Stimulated activated CD8-positive, alpha-beta memory T cell treated with anti-CD3 and anti-CD28 coated beads, Interleukin-15, amount 100 ng/mL, for 24 hours (primary cell): ENCODE data around the gene ATG10.
"Not testable (repeated sequence)": the region's sequence is repeated elsewhere in the genome, so short reads cannot be mapped to it uniquely, and the experiment has no call there.

ENCODE experiments used
- DNase-seq: peaks from one replicate; pipeline ENCODE4 v3.0.0-alpha.2; 2020; ENCODE audit warnings: low read depth

The ATG10 gene

DNA sequence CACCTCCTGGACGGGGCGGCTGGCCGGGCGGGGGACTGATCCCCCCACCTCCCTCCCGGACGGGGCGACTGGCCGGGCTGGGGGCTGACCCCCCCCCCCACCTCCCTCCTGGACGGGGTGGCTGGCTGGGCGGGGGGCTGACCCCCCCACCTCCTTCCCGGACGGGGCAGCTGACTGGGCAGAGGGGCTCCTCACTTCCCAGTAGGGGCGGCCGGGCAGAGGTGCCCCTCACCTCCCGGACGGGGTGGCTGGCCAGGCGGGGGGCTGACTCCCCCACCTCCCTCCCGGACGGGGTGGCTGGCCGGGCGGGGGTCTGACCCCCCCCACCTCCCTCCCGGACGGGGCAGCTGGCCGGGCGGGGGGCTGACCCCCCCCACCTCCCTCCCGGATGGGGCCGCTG lies 11.3 kb downstream of the ATG10 start:
- DNase-seq: not testable (repeated sequence)

DNA sequence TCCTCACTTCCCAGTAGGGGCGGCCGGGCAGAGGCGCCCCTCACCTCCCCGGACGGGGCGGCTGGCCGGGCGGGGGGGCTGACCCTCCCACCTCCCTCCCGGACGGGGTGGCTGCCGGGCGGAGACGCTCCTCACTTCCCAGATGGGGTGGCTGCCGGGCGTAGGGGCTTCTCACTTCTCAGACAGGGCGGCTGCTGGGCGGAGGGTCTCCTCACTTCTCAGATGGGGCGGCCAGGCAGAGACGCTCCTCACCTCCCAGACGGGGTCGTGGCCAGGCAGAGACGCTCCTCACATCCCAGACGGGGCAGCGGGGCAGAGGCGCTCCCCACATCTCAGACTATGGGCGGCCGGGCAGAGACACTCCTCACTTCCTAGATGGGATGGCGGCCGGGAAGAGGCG lies 11.7 kb downstream of the ATG10 start:
- DNase-seq: not testable (repeated sequence)

DNA sequence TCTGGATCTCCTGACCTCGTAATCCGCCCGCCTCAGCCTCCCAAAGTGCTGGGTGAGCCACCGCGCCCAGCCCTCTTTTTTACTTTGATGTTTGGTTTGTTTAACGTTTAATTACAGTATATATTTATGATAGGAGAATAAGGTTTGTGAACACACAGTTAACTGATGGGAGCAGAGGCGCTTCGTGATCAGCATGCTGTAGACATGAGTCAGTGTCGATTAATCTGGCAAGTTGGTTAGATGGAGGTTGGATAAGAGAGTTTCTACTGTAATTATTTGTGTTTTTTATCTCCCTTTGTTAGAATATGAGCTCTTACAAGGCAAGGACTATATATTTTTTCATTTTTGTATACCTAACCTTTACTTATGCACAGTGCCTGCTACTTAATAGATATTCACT lies 14.3 kb downstream of the ATG10 start:
- DNase-seq: no peak

DNA sequence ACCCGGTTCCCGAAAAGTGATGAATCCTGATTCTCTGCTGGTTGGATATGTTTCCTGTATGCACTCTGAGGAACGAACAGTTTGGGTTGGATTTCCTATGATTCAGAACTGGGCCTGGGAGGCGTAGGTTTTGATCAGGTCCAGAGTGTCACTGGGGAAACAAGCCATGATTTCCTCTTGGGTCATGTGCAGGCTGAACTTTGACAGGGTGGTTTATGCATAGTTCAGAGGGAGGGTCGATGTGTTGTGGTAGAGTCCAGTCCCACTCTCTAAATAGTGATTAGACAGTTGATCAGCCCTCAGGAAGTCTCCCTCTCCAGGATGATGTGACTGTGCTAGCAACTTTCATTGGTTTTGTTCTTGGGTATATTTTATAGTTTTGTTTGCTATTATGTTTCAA lies 17.4 kb downstream of the ATG10 start:
- DNase-seq: no peak

DNA sequence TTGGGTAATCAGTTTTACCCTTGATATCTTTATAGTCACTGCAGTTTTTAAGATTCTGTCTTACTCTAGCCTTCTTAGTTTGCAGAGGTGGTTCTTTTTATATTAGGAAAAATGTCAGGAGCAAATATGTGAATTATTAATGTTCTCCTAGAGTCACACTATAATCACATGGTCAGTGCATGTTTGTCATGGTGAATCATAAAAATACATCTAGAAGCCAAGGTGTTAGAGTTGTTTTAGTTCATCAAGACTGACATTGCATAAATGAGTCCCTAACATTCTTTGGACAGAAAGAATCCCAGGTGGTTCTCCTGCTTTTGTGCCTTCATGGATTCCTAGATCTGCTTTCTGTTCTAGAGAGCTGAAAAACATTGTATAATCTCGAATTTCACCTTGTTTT lies 22.9 kb downstream of the ATG10 start:
- DNase-seq: no peak

DNA sequence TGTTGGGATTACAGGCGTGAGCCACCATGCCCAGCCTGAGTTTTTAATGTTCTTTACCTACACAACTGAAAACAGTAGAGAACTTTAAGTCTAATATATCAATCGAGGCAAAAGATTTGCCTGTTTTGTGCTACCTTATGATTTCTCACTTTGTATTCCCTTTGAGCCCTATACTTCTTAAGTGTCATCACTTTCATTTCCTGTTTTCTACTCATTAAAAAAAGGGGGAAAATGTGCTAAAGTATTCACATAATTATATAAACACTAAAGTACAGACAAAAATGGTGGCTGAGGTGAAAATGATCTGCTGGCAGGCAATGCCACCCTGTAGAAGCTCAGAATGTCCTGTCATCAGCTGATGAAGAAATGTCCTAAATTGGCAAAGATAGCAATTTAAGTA lies 23.6 kb downstream of the ATG10 start:
- DNase-seq: no peak

DNA sequence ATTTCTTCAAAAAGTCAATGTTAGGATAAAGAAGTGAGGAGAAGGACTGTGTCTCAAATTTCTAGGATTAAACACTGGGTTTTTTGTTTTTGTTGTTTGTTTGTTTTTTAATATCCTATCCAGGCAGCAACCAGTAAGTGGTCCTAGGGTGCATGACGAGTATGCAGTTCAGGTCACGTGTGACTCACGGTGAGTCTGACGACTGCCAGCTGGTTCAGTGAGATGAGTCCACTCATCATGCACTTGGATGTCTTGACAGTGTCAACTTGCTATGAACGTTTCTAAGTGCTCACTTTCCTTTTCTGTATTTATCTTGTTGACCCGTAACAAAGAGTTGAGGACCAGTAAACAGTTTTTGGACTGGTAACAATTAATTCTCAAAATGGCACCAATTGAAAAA lies 32.7 kb downstream of the ATG10 start:
- DNase-seq: no peak

DNA sequence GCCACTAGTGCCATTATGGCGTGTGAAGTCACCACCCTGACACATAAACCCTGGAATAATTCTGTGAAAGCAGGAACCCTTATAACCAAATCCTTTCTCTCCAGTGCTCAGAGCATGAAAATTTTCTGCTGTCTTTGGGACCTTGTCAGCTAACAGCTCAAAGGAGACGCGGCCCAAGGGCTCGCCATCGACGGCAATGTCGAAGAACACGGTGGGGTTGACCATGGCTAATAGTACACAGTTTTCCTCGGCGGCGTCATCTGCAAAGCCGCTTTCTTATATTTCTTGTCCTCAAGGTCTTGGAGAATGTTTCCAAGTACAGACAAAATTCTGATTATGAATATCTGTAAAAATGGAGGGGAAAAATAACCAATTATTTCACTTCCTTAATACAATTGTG lies 38.0 kb downstream of the ATG10 start:
- not testable (repeated sequence) for DNase-seq

DNA sequence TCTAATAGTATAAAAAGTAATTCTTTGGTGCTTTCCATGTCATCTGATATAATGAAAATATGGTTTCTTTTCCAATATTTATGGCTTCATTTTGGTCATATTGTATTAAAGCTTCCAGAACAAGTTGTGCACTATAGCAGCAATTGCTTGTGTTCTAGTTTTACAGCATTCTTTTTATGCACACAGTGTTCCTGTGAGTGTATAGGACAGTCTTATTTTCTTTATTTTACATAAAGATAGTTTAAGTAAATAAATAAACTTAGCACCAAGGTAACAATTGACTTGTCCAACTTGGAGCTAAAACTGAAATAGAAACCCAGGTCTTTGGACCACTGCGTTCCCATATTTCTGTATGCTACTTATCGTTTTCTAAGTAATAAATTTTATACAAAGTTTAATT lies 38.9 kb downstream of the ATG10 start:
- no peak for DNase-seq

DNA sequence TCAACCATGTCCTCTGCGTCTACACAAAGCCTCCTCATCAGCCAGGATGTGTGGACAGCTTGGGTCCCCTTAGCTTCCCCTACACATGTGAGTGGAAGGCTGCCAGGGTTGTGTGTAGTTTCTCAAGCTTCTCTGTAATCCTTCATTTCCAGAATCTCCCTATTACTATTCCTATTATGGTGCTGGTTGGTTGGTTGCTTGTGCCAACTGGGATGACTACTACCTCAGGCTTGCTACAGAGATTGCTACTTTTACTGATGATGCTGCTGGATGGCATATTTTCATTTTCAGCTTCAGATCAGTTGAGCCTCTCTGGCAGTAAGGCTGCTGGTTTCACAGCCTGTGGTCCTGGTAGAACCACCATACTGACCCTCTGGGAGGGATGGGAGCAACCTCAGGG lies 39.9 kb downstream of the ATG10 start:
- DNase-seq: no peak

DNA sequence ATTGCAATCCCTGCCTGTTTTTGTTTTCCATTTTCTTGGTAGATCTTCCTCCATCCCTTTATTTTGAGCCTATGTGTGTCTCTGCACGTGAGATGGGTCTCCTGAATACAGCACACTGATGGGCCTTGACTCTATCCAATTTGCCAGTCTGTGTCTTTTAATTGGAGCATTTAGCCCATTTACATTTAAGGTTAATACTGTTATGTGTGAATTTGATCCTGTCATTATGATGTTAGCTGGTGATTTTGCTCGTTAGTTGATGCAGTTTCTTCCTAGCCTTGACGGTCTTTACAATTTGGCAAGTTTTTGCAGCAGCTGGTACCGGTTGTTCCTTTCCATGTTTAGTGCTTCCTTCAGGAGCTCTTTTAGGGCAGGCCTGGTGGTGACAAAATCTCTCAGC lies 42.8 kb downstream of the ATG10 start:
- not testable (repeated sequence) for DNase-seq

DNA sequence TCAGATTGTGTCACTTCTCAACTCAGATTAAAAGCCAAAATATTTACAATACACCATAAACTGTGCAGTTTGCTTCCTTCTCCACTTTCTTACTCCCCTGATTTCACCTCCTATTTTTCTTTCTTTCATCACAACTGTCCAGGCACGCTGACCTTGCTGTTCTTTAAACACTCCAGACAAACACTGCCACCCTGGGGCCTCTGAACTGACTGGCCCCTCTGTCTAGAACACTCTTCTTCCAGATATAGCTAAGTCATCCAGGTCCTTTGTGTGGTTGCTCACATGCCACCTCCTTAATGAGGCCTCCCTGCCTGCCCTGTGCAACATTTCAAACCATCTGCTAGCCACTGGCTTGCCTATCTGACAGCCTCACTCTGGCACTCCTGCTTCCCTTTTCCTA lies 46.6 kb downstream of the ATG10 start:
- DNase-seq: no peak

DNA sequence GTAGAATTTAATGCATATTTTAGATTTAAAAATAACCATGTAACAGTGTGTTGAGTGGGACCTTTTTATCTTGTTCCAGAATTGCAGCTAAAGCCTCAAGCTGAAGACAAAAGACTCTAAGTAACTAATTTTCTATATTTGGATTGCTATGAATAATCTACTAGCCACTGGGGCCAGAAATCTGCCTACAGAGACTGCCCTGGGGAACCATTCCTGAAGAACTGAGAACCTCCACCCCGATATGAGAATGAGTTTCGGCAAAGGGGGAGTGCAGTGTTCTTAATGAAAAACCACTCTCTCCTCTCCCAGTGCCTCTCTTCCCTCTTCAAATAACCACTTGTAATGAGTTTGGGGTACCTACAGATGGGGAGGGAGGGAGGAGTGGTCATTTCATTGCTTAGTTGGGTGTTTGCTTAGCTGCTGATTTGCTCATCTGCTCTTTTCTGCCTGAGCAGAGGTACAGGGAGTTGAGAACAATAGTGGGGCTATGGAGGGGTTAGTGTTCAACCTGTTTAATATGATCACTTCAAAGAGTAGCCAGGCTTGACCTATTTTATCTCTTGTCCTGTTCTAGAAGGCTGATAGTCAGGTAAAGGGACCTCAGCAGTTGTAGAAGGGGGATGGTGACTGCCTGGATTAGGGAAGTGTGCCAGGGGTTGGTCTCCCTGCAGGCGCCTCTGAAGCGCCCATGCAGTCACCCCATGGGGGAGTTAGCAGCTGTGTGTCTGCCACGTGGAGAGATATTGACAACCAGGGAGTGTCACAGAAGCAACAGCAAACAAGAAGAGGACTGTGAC lies 47.7 kb downstream of the ATG10 start:
- no peak for DNase-seq

DNA sequence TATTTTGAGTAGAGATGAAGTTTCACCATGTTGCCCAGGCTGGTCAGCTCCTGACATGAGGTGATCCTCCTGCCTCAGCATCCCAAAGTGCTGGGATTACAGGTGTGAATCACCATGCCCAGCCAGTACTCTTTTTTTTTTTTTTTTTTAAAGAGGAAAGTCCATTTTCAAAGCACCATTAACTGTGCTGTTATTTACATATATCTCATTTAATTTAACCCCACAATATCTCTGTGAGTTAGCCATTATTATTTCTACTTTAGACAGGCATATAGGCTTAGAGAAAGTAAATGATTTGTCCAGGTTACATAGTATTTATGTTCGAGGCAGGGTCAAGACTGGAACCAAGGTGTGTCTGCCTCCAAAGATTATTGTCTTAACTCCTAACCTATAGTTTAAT lies 50.7 kb downstream of the ATG10 start:
- no peak for DNase-seq

DNA sequence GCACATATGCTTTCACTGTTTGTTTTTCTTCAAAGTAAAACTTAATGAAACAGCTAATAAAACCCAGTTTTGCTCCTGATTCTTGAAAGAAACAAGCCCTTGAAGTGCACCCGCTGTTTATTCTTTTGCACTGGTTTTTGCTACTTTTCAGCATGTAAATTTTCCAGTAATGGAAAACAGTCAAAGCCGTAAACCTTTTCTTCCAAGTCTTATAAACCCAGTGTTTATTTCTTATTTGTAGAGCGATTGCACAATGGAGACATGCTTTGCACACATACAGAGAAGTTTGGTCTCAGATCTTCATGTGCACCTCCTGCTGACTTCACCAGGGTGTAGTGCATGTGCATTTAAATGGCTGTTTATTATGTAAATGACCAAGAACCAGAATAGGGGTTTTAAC lies 51.8 kb downstream of the ATG10 start:
- no peak for DNase-seq

DNA sequence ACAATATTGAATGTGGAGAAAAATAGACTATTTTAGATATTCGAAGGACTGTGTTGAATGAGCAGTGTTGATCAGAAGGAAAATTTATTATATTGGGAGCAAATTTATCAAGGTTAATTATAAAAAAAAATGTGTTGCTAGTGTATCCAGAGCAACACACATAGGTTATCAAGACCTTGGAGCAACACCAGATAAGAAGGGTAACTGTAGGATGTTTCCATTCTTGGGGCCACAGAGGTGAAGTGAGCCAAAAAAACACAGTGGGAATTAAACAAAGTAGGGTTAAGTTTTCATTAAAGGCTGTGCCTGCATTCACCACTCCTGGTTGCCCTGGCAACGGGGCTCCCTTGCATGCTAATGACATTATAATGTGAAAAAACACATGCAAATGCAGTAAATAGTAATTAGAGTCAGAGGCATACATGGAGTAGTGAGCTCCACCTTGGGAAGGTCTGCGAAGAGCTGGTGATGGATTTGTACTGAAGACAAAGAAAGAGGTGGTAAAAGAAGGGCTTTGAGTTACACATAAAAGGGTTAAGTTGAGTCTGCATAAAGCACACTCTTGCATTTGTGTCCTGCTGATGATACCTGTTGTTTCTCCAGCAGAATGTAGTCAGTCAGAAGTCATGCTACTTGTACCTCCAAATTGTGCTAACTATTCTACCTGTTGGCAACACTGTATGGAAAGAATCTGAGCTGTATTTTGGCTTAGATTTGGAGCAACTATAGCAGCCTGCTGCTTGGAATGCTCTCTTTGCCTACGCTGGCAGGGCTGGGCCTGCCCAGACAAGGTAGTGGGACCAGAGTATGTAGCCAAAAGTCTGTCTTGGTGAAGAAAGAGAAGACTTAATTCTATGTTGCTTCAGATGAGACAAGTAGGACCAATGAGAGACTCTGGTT lies 59.6 kb downstream of the ATG10 start:
- no peak for DNase-seq

DNA sequence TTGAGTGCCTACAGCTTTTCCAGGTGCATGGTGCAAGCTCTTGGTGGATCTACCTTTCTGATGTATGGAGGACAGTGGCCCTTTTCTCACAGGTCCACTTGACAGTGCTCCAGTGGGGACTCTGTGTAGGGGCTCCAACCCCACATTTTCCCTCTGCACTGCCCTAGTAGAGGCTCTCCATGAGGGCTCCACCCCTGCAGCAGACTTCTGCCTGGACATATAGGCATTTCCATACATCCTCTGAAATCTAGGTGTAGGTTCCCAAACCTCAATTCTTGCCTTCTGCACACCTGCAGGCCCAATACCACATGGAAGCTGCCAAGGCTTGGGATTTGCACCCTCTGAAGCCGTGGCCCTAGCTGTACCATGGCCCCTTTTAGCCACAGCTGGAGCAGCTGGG lies 71.1 kb downstream of the ATG10 start:
- not testable (repeated sequence) for DNase-seq

DNA sequence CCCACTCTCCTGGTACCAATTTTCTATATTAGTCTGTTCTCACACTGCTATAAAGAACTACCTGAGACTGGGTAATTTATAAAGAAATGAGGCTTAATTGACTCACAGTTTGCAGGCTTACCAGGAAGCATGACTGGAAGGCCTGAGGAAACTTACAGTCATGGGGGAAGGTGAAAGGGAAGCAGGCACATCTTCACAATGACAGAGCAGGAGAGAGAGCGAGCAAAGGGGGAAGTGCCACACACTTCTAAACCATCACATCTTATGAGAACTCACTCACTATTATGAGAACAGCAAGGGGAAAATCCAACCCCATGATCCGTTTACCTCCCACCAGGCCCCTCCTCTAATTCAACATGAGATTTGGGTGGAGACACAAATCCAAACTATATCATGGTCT lies 72.2 kb downstream of the ATG10 start:
- no peak for DNase-seq

DNA sequence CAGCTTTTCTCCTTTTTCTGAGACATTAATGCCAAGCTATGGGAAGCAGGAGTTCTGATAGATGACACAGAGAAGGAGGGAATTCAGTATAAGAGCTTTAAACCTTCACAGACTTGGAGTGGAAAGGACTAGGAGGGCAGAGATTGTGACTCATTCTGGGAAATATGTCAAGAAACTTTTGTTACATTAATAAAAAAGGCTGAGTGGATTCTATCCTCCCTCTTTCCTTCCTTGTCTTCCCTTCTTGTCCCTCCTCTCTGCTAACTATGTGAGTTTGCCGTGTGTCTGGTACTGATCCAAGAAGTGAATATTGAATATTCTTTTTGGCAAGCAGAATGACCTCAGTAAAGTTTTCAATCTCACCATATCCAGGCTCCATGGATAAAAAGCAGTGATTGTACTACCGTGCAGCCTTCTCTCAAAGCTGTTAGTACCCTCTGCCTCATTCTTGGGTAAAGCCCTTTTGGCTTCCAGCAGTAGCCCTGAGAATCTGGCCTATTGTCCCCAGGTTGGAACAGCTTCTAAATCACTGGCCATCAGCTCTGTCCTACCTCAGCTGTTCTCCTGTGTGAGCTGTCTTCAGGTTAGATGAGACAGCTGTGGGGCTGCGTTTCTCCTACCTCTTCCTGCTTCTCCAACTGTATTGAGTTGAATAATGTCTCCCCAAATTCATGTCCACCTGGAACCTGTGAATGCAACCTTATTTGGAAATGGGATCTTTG lies 73.9 kb downstream of the ATG10 start:
- no peak for DNase-seq

DNA sequence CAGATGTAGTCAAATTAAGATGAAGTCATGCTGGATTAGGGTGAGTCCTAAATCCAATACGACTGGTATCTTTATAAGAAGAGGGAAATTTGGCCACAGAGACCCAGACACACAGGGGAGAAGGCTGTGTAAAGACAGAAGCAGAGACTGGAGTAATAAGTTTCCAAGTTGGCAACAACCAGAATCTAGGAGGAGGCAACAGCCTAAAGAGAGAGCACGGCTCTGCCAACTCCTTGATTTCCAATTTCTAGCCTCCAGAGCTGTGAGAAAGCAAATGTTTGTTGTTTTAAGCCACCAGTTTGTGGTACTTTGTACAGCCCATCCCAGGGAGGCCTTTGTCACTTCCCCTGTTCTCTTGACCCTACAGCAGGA lies 74.4 kb downstream of the ATG10 start:
- no peak for DNase-seq

DNA sequence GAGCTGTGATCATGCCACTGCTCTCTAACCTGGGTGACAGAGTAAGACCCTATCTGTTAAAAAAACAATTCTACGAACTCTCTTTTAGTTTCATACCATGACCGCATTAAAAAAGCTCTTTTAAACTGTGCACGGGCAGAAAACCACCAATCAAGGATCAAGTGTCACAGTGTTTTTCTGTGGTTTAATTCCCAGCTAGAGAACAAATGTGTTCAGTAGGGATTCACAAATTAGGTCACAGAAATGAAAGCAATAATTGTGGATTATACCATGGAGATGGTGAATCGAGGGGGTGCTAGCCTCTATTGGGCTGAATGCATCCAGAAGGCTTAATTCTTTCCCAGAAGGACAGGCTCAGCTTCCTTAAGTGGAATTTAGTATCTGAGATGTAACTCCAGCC lies 79.1 kb downstream of the ATG10 start:
- no peak for DNase-seq

DNA sequence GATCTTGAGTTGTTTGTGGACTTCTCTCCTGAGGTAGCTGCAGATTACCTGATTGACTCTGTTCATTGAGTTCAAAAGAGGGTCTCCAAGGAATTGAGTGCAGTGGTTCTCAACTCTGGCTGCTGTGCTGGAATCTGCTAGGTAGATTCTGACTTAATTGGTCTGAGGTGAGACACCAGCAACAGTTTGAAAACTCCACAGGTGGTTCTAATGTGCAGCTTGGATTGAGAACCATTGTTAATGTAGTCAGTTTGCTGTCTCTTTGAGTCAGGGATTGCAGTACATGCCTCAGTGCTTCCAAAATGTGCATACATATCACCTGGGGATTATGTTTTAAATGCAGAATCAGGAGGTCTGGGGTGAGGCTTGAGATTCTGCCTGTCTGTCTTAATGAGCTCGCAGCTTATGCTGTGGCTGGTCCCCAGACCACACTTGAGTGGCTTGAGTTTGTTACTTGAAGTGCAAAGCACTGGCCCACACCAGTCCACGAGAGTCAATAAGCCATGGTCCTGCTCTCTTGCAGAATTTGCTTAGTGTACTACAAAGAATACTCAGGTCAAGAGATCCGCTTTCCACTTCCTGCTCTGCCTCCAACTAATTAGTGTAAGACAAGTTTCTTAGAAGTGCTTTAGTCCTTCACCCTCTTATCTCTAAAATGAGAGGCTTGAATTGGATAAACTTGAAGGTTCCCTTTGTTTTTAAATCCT lies 82.3 kb downstream of the ATG10 start:
- DNase-seq: no peak
